GM19438 (cell line): ENCODE measurements around the gene AKR1D1.
"Not testable (repeated sequence)": the region's sequence is repeated elsewhere in the genome, so short reads cannot be mapped to it uniquely, and the experiment has no call there.

Source experiments
- ATAC-seq: cut with Tn5 transposase; IDR thresholded peaks from one replicate; pipeline ENCODE4 v1.9.1; 2021; ENCODE audit warnings: low read depth; ENCODE audit not compliant: unreplicated experiment

AKR1D1 gene

DNA sequence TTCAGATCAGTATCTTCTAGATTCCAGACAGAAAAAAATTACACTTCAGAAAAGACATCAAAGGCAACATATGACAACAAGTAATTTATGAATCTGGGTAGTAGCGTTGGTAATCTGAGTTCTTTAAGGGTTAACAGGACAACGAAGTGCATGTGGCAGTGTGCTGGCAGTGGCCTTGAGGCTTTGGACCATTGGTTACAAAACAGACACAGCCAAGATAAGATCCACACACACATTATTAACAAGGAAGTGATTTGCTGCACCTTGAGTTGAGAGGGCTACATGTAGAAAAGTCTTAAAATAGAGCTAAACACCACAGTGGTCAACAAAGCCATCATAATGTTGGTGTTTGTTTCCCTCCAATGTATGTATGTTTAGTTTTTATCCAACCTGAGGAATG lies 40.6 kb downstream of the AKR1D1 start:
- ATAC-seq, result no peak

DNA sequence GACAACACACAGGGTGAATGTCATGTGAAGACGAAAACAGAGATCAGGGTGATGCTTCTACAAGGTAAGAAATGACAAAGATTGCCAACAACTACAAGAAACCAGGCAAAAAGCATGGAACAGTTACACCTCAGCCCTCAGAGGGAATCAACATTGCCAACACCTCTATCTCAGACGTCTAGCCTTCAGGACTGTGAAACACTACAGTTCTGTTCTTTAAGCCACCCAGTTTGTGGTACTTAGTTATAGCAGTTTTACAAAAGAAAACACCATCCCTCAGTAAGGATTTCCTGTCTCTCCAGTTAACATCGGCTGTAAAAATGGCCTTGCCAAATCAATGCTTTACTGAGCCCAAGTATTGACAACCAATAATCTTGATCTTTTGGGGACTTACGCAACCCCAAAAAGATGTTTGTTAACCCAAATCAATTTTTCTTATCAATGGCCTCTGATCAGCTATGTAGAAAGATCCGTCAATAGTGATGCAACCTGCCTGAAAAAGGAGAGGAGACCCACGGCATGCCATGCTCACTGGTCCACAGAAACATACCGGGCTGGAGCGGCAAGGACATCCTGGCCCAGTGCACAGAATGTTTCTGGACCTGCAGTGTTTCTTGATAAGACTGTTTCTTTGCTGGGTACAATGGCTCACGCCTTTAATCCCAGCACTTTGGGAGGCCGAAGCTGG lies 44.0 kb downstream of the AKR1D1 start:
- no peak for ATAC-seq

DNA sequence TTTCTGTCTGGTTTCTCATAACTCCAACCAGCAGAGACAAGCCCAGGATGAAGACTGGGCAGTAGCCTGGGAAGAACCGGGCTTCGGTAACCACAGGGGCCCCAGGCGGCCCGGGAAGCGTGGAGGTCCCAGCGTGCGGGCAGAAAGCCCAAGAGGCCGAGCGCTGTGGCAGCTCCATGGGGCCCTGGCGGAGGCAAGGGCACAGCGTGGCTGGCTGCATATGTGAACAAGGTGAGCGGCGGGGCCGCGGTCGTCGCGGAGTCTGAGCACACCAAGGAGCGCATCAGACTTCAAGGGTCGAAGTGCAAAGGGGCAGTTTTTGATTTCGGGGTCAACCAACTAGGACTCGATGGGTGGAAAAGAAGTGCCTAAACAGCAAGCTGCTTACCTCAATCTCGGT lies 45.9 kb downstream of the AKR1D1 start:
- ATAC-seq, result no peak

DNA sequence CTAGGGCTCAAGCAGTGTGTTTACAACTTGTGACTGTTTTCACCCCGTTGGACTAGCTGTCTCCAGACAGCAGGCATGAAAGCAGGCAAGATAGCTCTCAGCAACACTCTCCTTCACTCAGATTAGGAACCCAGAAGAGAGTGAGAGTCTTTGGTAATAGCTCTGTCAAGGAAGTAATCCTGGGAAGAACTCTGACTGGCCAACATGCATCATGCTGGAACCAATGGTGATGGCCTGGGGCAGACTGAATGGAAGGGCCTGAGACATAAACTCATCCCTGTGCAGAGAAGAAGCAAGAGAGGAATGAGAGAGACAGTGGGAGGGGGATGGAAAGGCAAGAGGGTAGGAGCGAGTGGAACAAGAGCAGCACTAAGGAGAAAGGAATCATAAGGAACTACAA lies 48.9 kb downstream of the AKR1D1 start:
- no peak for ATAC-seq

DNA sequence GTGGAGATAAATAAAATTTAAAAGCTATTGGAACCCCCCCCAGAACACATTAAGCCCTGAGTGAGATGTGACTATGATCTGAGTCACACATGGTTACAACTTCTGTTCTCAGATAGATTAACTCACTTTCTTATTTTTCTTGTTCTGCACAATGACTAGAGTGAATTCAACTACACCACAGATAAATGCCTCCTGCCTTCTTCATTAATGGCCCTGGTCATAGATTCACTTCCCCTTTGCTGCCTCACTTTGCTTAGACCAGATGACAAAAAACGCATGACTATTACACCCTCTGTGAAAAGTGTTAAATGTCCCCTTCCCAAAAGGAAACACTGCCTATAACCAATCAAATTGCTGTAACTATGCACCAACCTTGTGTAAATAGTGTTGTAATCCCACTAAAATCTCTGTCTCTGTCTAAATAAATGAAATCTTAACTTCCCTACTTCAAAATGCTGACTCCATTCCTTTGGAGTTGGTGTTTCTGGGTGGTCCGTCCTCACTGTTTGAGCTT lies 49.4 kb downstream of the AKR1D1 start:
- no peak for ATAC-seq

DNA sequence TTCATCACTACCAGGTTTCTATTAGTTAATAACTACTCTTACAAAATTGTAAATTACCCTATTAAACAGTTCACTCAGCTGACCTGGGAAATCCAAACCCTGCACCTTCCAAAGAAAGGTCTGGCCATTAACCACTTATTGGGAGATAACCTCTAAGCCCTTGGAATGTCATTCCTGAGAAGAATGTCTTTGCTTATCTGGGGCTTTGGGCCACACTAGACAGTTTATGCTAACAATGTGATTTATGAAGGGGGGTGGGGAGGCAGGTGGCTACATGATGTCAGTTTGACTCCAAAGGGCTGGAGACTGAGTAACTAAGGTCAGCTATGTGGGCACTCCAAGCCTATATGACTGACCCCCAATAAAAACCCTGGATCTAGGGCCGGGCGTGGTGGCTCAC lies 50.7 kb downstream of the AKR1D1 start:
- no peak for ATAC-seq

DNA sequence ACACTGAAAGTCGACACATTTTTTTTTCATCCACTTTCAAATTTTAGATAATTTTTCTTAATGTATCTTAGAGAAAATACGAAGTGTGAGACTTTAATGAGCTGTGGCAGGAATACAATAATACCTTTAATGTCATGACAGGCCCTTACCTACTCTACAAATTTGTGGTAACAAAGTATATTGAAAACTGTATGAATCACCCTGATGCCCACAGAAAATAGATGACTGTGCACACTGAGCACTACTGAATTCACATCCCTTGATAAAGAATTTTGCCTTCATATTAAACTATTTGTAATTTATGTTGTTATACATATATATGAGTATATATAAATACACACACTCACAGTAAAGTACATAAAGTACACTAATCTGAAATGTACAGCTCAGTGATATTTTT lies 51.7 kb downstream of the AKR1D1 start:
- ATAC-seq, result no peak

DNA sequence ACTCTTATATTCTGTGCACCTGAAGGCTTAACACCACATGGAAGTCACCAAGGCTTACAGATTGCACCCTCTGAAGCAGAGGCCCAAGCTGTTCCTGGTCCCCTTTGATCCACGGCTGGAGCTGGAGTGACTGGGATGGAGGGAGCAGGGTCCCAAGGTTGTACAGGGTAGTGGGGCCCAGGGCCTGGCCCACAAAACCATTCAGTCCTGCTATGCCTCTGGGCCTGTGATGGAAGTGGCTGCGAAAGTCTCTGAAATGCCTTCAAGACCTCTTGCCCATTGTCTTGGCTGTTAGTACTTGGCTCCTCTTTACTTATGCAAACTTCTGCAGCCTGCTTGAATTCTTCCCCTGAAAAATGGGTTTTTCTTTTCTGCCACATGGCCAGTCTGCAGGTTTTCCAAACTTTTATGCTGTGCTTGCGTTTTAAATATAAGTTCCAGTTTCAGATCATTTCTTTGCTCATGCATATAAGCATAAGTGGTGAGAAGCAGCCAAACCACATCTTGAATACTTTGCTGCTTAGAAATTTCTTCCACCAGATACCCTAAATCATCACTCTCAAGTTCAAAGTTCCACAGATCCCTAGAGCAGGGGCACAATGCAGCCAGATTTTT lies 53.4 kb downstream of the AKR1D1 start:
- no peak for ATAC-seq

DNA sequence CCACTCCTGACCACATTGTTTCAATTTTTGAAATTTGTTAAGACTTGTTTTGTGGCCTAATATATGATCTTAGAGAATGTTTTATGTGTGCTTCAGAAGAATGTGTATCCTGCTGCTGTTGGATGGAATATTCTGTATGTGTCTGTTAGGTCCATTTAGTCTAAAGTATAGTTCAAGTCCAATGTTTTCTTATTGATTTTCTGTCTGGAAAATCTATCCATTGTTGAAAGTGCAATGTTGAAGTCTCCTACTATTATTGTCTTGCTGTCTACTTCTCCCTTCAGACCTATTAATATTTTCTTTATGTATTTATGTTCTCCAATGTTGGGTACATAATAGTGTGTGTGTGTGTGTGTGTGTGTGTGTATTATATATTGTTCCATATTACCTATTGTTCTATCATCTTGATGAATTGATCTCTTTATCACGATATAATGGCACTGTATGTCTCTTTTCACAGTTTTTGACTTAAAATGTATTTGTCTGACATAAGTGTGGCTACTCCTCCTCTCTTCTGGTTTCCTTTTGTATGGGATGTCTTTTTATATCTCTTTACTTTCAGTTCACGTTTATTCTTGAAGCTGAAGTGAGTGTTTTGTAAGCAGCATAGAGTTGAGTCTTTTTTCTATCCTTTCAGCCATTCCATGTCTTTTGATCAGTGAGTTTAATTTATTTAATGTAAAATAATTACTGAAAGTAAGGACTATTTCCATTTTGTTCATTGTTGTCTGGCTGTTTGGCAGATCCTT lies 61.3 kb downstream of the AKR1D1 start:
- ATAC-seq, result no peak

DNA sequence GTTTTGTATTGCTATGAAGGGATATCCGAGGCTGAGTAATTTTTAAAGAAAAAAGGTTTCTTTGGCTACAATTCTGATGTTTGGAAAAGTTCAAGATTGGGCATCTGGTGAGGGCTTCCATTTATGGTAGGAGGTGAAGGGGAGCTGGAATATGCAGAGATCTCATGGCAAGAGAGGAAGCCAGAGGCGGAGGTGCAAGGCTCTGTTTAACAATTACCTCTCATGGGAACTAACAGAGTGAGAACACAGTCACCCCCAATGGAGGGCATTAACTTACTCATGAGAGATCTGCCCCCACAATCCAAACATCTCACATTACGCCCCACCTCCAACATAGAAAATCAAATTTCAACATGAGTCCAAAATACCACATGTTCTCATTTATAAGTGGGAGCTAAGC lies 62.0 kb downstream of the AKR1D1 start:
- no peak for ATAC-seq

DNA sequence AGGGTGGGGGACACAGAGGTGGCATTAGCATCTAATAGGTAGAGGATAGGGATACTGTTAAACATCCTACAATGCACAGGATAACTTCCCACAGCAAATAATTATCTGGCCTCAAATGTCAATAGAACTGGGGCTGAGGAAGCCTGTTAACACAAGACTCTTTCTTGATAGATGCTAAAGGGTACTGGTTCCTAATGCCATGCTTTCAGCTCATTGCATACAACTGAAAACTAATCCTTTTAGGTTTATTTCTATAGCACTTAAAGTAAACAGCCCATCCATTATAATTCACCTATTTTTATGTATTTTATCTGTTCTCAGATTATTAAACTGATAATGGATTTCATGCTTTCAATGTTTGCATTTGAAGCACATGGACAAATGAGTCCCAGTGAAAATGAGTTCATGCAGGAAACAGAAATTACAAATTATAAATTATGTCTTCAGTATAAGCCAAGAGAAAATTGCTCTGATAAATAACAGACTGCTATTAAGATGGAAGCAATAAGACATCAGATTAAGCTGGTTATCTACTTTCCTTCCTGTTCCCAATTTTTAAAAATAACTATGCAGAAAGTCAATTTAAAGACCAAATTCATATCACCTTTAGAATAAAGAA lies 66.4 kb downstream of the AKR1D1 start:
- no peak for ATAC-seq

DNA sequence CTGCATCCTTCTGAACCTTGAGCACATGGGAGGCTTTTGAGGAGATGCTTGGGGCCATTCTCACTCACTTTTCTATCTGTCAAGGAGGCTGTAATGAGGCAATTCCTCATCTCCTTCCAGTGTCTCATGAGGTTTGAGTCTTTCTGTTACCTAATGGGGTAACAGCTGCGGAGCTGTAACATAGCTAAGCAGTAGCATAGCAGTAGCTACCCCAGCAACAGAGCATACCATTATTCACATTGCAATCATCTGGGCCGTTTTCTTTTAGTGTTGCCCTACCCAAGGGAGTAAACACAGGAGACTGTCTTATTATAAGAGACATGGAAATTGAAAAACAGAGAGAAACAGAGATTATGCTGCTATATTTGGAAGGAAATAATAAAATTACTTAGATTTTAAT lies 68.7 kb downstream of the AKR1D1 start:
- no peak for ATAC-seq

DNA sequence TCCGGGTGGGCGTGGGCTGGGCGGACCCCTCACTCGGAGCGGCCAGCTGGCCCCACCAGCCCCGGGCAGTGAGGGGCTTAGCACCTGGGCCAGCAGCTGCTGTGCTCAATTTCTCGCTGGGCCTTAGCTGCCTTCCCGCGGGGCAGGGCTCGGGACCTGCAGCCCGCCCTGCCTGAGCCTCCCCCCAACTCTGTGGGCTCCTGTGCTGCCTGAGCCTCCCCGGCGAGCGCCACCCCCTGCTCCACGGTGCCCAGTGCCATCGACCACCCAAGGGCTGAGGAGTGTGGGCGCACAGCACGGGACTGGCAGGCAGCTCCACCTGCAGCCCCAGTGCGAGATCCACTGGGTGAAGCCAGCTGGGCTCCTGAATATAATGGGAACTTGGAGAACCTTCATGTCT lies 70.0 kb downstream of the AKR1D1 start:
- not testable (repeated sequence) for ATAC-seq

DNA sequence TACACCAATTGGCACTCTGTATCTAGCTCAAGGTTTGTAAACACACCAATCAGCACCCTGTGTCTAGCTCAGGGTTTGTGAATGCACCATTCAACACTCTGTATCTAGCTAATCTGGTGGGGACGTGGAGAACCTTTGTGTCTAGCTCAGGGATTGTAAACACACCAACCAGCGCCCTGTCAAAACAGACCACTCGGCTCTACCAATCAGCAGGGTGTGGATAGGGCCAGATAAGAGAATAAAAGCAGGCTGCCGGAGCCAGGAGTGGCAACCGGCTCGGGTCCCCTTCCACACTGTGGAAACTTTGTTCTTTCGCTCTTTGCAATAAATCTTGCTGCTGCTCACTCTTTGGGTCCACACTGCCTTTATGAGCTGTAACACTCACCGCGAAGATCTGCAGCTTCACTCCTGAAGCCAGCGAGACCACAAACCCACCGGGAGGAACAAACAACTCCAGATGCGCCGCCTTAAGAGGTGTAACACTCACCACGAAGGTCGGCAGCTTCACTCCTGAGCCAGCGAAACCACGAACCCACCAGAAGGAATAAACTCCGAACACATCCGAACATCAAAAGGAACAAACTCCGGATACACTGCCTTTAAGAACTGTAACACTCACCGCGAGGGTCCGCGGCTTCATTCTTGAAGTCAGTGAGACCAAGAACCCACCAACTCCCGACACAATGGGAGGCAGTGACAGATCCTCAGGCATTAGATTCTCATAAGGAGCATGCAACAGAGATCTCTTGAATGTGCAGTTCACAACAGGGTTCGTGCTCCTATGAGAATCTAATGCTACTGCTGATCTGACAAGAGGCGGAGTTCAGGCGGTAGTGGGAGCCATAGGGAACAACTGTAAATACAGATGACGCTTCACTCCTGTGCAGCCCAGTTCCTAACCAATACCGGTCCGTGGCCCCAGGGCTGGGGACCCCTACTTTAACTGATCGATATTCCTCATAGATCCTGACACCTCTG lies 70.8 kb downstream of the AKR1D1 start:
- not testable (repeated sequence) for ATAC-seq

DNA sequence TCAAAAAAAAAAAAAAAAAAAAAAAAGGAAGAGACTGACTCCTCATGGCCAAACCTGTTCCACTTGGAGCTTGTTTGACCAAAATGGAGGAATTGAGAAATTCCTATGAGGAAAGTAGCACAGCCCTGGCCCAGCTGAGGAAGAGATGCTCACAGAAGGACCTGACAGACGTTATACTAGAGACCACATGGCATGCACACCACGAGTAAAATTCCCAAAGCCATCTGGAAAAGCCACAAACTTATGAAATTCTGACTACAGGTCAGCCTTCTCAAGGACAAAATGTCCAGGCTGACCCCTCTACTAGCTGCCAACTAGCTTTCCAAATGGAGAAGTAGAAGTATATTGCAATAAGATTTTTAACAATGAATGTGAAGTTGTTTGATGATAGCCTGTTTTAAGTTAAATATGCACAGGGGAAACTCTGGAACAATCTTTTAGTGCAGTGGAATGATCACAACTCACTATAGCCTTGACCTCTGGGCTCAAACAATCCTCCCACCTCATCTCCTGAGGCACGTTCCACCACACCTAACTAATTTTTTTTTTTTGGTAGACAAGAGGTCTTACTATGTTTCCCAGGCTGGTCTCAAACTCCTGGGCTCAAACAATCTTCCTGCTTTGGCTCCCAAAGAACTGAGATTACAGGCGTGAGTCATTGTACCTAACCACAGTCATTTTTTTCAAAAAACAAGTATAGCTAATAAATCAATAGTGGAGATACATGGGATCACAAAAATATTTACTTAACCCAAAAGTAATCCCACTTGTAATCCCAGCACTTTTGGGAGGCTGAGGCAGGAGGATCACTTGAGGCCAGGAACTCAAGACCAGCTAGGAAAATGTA lies 75.7 kb downstream of the AKR1D1 start:
- ATAC-seq, result no peak

DNA sequence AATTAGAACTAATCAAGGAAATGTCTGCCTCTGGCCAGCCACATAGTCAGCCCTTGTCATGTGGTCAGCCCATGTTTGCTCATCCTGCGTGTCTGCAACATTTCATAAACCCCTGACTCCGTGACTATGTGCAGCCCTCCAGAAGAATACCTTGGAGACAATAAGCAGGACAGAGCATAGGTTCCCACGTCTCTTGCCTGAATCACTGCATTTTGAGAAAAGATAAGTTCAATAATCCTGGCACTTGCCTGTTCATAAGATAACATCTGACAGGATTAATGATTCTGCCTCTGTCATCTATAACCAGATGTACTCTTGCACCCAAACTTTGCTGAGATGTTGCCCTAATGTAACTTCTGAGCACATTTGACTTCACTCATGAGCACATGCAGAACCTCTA lies 78.4 kb downstream of the AKR1D1 start:
- no peak for ATAC-seq

DNA sequence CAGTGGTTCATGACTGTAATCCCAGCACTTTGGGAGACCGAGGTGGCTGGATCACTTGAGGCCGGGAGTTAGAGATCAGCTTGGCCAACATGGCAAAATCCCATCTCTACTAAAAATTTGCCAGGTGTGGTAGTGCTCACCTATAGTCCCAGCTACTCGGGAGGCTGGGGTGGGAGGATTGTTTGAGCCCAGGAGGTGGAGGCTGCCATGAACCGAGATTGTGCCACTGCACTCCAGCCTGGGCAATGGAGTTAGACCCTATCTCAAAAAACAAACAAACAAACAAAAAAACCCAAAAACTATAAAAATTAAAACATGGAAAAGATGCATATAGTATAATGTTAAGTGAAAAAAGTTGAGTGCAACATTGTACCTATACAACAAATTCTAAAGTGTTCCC lies 81.4 kb downstream of the AKR1D1 start:
- no peak for ATAC-seq

DNA sequence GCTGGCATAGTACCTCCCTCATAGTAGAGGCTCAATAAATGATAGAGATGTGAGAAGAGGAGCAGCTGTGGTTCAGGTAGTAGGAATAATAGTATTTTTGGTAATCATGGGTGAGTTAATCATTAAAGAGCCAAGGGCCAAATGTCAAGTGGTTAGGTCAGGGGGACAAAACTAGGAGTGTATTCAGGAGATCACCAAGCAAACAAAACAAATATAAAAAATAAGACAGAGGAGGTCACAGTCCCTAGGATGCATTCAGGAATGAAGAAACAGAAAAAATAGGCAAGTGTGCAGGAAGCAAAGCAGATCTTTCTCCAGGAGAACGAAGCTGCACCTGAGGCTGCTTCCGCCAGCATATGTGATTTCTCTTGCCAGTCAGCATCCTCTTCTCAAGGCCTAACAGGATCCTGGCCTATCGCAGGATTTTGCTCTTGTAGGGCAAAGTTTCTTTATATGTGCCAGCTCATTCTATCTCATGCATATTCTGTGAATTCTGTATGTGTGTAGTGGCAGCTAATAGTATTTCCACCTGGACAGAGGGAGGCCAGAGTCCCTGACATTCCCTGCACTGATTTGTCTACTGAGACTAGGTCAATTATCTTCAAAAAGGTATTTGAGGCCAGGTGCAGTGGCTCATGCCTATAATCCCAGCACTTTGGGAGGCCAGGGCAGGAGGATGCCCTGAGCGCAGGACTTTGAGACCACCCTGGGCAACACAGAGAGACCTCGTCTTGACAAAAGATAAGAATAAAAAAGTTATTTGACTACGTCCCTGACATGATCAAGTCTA lies 82.7 kb downstream of the AKR1D1 start:
- no peak for ATAC-seq
